MM.1S (cell line): ENCODE data around the gene LONRF2.

ENCODE experiments used
- DNase-seq: peaks from one replicate; pipeline ENCODE4 v3.0.0-alpha.2; 2015
- H2AFZ ChIP-seq: fragments of 300-600 bp; sonication (generic); 2 replicates; pipeline ENCODE4 v1.6.0; 2016; ENCODE audit warnings: antibody characterized with exemption, low read length
- H3F3A ChIP-seq: fragments of 300-600 bp; sonication (generic); 2 replicates; pipeline ENCODE4 v1.6.1; 2016; ENCODE audit warnings: mild to moderate bottlenecking, antibody characterized with exemption, low read length, moderate library complexity, mixed read lengths; ENCODE audit not compliant: insufficient read depth
- H3K27ac ChIP-seq: fragments of 300-600 bp; sonication (generic); 2 replicates; pipeline ENCODE4 v1.5.1; 2016; ENCODE audit warnings: mild to moderate bottlenecking, low read length
- H3K27me3 ChIP-seq: fragments of 300-600 bp; sonication (generic); replicated peaks from 2 replicates; pipeline ENCODE4 v1.6.0; 2016; ENCODE audit warnings: low read length; ENCODE audit not compliant: insufficient read depth
- H3K36me3 ChIP-seq: fragments of 300-600 bp; sonication (generic); replicated peaks from 2 replicates; pipeline ENCODE4 v1.6.1; 2016; ENCODE audit warnings: mild to moderate bottlenecking, low read length, mixed read lengths; ENCODE audit not compliant: insufficient read depth
- H3K4me1 ChIP-seq: fragments of 300-600 bp; sonication (generic); 2 replicates; pipeline ENCODE4 v1.6.1; 2016; ENCODE audit warnings: low read length, mixed read lengths
- H3K4me2 ChIP-seq: fragments of 300-600 bp; sonication (generic); 2 replicates; pipeline ENCODE4 v1.6.0; 2016; ENCODE audit warnings: low read depth, low read length
- H3K4me3 ChIP-seq: fragments of 300-600 bp; sonication (generic); 2 replicates; pipeline ENCODE4 v1.5.1; 2016; ENCODE audit warnings: low read length, mixed read lengths
- H3K79me2 ChIP-seq: fragments of 300-600 bp; sonication (generic); 2 replicates; pipeline ENCODE4 v1.6.1; 2016; ENCODE audit warnings: mixed run types, low read length, mixed read lengths
- H3K9ac ChIP-seq: fragments of 300-600 bp; sonication (generic); 2 replicates; pipeline ENCODE4 v1.6.1; 2016; ENCODE audit warnings: low read length, mixed read lengths
- H3K9me2 ChIP-seq: fragments of 300-600 bp; sonication (generic); replicated peaks from 2 replicates; pipeline ENCODE4 v1.6.1; 2016; ENCODE audit warnings: mild to moderate bottlenecking, low read length, mixed read lengths; ENCODE audit not compliant: insufficient read depth
- H3K9me3 ChIP-seq: fragments of 300-600 bp; sonication (generic); replicated peaks from 2 replicates; pipeline ENCODE4 v1.6.1; 2016; ENCODE audit warnings: mild to moderate bottlenecking, low read length, mixed read lengths; ENCODE audit not compliant: insufficient read depth
- H4K20me1 ChIP-seq: fragments of 300-600 bp; sonication (generic); 2 replicates; pipeline ENCODE4 v1.6.1; 2016; ENCODE audit warnings: mild to moderate bottlenecking, low read length, moderate library complexity, mixed read lengths; ENCODE audit not compliant: insufficient read depth
- EZH2 ChIP-seq: fragments of 300-600 bp; sonication (generic); optimal IDR thresholded peaks from 2 replicates; pipeline ENCODE3; 2017; ENCODE audit warnings: low read depth, mild to moderate bottlenecking, antibody characterized with exemption, low read length, mixed read lengths
- EZH2phosphoT487 ChIP-seq: fragments of 300-600 bp; sonication (generic); IDR thresholded peaks from 2 replicates; pipeline ENCODE4 v1.6.1; 2018; ENCODE audit warnings: antibody characterized with exemption, low read length
- TF ChIP-seq, protein P1 (sequence below): fragments of 300-600 bp; sonication (generic); IDR thresholded peaks from 2 replicates; pipeline ENCODE4 v1.5.1; 2016; ENCODE audit warnings: antibody characterized with exemption, low read length, mixed read lengths

The LONRF2 gene

DNA sequence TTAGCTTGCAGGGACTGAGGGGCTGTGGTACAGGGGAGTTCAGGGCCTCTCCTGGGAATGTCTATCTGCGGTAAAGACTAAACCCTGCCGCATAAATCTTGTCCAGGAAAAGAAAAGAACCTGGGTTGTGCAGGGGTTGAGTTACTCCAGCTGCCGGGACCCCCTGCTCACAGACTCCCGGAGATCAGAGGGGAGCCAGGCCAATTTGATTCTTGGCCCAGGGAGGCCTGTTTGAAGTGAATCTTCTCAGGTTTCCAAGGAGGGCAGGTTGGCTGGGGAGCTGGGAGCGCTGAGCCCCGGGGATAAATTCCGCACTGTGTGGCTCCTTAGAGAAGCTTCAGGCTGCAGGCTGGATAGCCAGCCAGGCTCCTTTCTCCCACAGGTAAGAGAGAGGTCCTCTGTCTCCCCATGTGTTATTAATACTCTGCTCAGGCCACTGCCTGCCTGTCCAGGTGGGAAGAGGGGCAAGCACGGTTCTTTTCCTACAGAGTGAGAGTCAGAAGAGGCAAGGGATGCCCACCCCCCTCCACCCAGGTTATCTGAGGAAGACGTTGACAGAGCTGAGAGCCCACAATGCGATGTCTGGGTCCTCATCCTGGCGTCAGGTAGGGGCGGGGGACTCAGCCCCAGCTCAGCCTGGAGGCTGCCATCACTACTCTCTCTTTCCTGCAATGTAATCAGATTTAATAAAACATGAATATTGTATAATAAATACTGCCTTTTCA, 82.7 kb downstream of the LONRF2 start:
- no peak for DNase-seq
- TF ChIP-seq EZH2phosphoT487 (no peak), EZH2 (no peak)
- TF ChIP-seq, protein P1, sequence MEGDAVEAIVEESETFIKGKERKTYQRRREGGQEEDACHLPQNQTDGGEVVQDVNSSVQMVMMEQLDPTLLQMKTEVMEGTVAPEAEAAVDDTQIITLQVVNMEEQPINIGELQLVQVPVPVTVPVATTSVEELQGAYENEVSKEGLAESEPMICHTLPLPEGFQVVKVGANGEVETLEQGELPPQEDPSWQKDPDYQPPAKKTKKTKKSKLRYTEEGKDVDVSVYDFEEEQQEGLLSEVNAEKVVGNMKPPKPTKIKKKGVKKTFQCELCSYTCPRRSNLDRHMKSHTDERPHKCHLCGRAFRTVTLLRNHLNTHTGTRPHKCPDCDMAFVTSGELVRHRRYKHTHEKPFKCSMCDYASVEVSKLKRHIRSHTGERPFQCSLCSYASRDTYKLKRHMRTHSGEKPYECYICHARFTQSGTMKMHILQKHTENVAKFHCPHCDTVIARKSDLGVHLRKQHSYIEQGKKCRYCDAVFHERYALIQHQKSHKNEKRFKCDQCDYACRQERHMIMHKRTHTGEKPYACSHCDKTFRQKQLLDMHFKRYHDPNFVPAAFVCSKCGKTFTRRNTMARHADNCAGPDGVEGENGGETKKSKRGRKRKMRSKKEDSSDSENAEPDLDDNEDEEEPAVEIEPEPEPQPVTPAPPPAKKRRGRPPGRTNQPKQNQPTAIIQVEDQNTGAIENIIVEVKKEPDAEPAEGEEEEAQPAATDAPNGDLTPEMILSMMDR, result no peak
- H3F3A ChIP-seq, result no peaks in the 10 kb centered on the region

DNA sequence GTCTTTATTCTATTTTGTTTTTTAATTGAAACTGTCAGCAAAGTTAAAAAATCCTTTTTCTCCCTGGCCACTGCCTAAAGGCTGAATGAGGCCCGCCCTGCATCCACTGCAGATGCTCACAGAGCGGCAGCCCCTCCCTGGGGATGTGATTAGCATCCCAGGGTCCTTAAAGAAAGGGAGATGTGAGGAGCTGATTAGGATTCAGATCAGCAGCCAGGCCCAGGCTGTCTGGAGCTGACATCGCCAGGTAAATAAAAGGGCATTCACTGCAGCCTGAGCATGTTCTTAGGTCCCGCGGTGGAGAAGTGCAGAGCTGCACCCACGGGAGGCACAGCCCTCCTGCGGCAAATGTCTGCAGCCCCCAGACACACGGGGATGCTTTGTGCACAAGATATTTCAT, 83.8 kb downstream of the LONRF2 start:
- DNase-seq, result no peak
- Histone ChIP-seq H3K36me3 (no peaks in the 10 kb centered on the region), H3K9me3 (no peaks in the 10 kb centered on the region), H3K4me1 (peaks cover 14% of the 10 kb centered on the region), H3K27ac (no peak overlapping the region), H2AFZ (no peak overlapping the region), H3K27me3 (no peaks in the 10 kb centered on the region), H3F3A (no peaks in the 10 kb centered on the region), H4K20me1 (no peaks in the 10 kb centered on the region), H3K9ac (no peak overlapping the region), H3K79me2 (no peaks in the 10 kb centered on the region), H3K9me2 (no peaks in the 10 kb centered on the region), H3K4me2 (no peak overlapping the region), H3K4me3 (no peak overlapping the region)
- TF ChIP-seq, protein P1, result no peak
- TF ChIP-seq EZH2phosphoT487 (no peak), EZH2 (no peak)

More for the DNA sequence above, 82.7 kb downstream of the LONRF2 start:
- Histone ChIP-seq H3K27me3 (no peaks in the 10 kb centered on the region), H3K27ac (no peak overlapping the region), H3K9me3 (no peaks in the 10 kb centered on the region), H3K4me1 (peaks cover 11% of the 10 kb centered on the region), H4K20me1 (no peaks in the 10 kb centered on the region), H3K79me2 (no peaks in the 10 kb centered on the region), H3K9me2 (no peaks in the 10 kb centered on the region), H3K9ac (no peak overlapping the region), H3K36me3 (no peaks in the 10 kb centered on the region), H3K4me3 (no peak overlapping the region), H2AFZ (no peak overlapping the region), H3K4me2 (no peak overlapping the region)

DNA sequence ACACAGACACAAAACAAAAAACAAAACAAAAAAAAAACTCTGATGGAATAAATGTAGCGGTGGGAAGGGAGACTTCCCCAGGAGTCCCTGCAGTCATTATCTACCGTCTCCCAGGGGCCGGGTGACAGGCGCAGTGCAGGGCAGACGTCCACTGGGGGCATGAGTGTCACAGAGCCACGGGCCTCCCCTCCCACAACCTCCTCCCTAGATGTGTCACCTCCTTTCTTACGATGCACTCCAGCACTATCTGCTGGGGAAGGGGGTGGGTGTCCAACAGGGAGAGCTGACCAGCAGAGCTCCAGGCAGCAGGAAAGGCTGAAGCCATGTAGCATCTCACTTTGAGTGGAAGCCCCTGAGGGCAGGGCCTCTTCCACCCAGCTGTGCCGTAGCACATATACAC, 84.5 kb downstream of the LONRF2 start:
- Histone ChIP-seq H3K4me1 (peaks cover 14% of the 10 kb centered on the region), H3F3A (no peaks in the 10 kb centered on the region), H3K4me3 (no peak overlapping the region), H2AFZ (no peak overlapping the region), H3K4me2 (no peak overlapping the region), H4K20me1 (no peaks in the 10 kb centered on the region), H3K79me2 (no peaks in the 10 kb centered on the region), H3K27me3 (no peaks in the 10 kb centered on the region), H3K9me3 (no peaks in the 10 kb centered on the region), H3K27ac (no peak overlapping the region), H3K9ac (no peak overlapping the region), H3K9me2 (no peaks in the 10 kb centered on the region), H3K36me3 (no peaks in the 10 kb centered on the region)
- TF ChIP-seq, protein P1, result no peak
- no peak for DNase-seq
